ENCODE data around the gene ZP1.

DNA sequence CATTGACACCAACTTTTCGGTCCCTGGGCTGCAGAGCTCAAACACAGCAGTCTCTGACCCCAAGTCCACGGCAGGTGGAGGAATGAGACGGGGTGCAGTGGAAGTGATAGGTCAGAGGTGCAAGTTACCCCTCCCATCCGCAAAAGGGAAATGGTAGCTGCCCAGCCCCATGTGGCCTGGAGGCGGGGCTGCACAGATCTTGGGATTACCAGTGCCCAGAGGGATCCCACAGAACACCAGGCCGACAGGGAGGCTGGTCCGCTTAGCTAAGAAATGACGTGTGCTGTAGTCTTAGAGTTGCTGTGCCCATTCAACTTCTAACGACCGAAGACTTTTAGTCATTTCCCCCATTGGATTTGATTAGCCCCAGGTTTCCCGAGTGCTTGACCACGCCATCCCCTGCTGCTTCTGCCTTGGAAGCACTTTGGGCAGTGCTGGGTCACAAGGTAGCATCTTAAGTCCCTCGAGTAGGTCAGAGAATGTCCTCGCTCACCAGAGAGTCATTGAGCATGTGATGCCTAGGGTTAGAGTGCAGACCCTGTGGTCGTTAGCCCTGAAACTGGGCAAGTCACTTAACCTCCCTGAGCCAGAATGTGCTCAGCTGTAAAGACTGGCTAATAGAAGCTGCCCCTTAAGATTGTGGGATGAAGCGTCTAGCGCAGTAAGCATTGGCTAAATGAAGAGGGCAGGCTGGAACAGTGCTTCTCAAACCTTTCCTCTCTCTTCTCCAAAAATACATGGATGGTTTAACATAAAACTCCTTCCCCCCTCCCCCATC, 15.8 kb upstream of the ZP1 start:
- TF ChIP-seq, protein P1, sequence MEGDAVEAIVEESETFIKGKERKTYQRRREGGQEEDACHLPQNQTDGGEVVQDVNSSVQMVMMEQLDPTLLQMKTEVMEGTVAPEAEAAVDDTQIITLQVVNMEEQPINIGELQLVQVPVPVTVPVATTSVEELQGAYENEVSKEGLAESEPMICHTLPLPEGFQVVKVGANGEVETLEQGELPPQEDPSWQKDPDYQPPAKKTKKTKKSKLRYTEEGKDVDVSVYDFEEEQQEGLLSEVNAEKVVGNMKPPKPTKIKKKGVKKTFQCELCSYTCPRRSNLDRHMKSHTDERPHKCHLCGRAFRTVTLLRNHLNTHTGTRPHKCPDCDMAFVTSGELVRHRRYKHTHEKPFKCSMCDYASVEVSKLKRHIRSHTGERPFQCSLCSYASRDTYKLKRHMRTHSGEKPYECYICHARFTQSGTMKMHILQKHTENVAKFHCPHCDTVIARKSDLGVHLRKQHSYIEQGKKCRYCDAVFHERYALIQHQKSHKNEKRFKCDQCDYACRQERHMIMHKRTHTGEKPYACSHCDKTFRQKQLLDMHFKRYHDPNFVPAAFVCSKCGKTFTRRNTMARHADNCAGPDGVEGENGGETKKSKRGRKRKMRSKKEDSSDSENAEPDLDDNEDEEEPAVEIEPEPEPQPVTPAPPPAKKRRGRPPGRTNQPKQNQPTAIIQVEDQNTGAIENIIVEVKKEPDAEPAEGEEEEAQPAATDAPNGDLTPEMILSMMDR (IDR thresholded peaks at IDR 0.05): no peak
- TF ChIP-seq POLR2A (IDR thresholded peaks at IDR 0.05; ENCODE audit: low read depth): no peak
- no peak for TF ChIP-seq POLR2AphosphoS5 (IDR thresholded peaks at IDR 0.05)

Data from esophagus muscularis mucosa (tissue), 3 donors.